Pancreas (tissue), 10 donors: ENCODE data around the gene SON. TPM values are rescaled to one million over a fixed set of nuclear protein-coding genes. Genes with fewer than 3 reads are reported as not detected.
A peak's percentile ranks its signal among the peaks of the same experiment; 100 is the strongest.

Experiments used
- ATAC-seq, 4 donors: fragments of 200-7000 bp; cut with Tn5 transposase; one replicate each; pipeline versions ENCODE4 v1.8.0 to v1.9.1; 2020; ENCODE audit warnings: mild to moderate bottlenecking in 4 of 4, moderate library complexity in 4 of 4
- DNase-seq, 6 donors: peaks; one replicate each; pipeline ENCODE4 v3.0.0-alpha.2; 2020
- FAIRE-seq: peaks from 2 replicates; lab custom pipeline; 2012; peaks lifted over from hg19 to GRCh38; lab: Jason Lieb, UNC
- H3K27ac ChIP-seq, 4 donors: fragments of 200-600 bp; sonication (generic); 1 replicate in 3 of 4; 2 replicates in 1 of 4; pipeline versions ENCODE4 v1.5.0 to v1.8.0; 2020
- H3K27me3 ChIP-seq, 4 donors: fragments of 200-600 bp; one replicate each; pipeline ENCODE4 v1.8.0; 2021
- H3K36me3 ChIP-seq, 3 donors: fragments of 200-600 bp; sonication (generic) in 1 of 3; one replicate each; pipeline versions ENCODE4 v1.5.0 to v1.8.0; 2020 to 2021
- H3K4me1 ChIP-seq, 3 donors: fragments of 200-600 bp; one replicate each; pipeline ENCODE4 v1.8.0; 2021
- H3K4me3 ChIP-seq, 4 donors: fragments of 200-600 bp; sonication (generic) in 2 of 4; one replicate each; pipeline versions ENCODE4 v1.5.0 to v1.8.0; 2020 to 2021
- H3K9me3 ChIP-seq, 4 donors: fragments of 200-600 bp; one replicate each; pipeline ENCODE4 v1.8.0; 2021
- CTCF ChIP-seq, 4 donors: fragments of 200-600 bp; sonication (generic) in 3 of 4; IDR thresholded peaks; one replicate each; pipeline versions ENCODE4 v1.5.0 to v1.8.0; 2021; ENCODE audit warnings: antibody characterized with exemption in 4 of 4
- WGBS, 2 donors: extraction: QIAGEN DNeasy Blood & Tissue Kit; methylation state at CpG; one replicate each; pipeline ENCODE4 v1.1.7; 2013; 5-methylcytosine and 5-hydroxymethylcytosine counted together
- intact Hi-C, 3 donors: fragments of 100-400 bp; cut with DNase I; formaldehyde crosslinking; loops; one replicate each; pipeline versions ENCODE4 v1.11.1 to v1.14.2; 2022
- polyA plus RNA-seq, 2 donors: library from polyadenylated mRNA; stranded (reverse); fragments of 200-250 nt; gene quantifications; one replicate each; pipeline ENCODE4 v1.2.3, GENCODE V29; 2013
- total RNA-seq, 6 donors: library from RNA; stranded (reverse); fragmentation: NEBNext Ultra II Directional in 4 of 6; extraction: Animal tissue kit (Norgen Biotek cat#: 25700) in 4 of 6; gene quantifications; one replicate each; pipeline versions ENCODE4 v1.2.1 to v1.2.4, GENCODE V29; 2021 to 2023
- donor health status: healthy with polysubstance abuse.
- donor health status: DM: no; HTN: no; CAD: no; lungs with moderate emphysema.
- donor health status: DM: no; HTN: no; CAD: no.
- donor health status: control.
- donor health status: control.
- donor health status: Bipolar disorder and iron deficiency.
- donor health status: DM: yes; HTN: yes; CAD: no.
- donor health status: DM: no; HTN: no; CAD: no.
- donor health status: DM: no; HTN: no; CAD: no.
- donor health status: DM: yes; HTN: yes; CAD: no.

Gene SON
- total and polyA plus RNA-seq, 8 donors, result 82.5 to 205 (median 102) TPM

- Histone ChIP-seq H3K9me3 (no peaks in the 10 kb centered on the region), H3K4me3 (no peak overlapping the region), H3K4me1 (no peaks in the 10 kb centered on the region), H3K27ac (no peak overlapping the region), H3K27me3 (no peaks in the 10 kb centered on the region), H3K36me3 (peaks cover 0 to 68% (median 12%) of the 10 kb centered on the region in 3 donors)
- ATAC-seq (peak in 1 of 4 donors; percentile 44), DNase-seq (no peak), FAIRE-seq (no peak)
- no peak for TF ChIP-seq CTCF (IDR thresholded peaks at IDR 0.05)
- WGBS, 2 donors, result 94 to 96% methylated on average over 2 of the region's 2 CpGs
- intact Hi-C loops, result no loop called here
These were observed 28.6 kb upstream of the SON start for GRCh38 chr21:33514229-33514628.

GRCh38 chr21:33518899-33519298 lies 23.9 kb upstream of the SON start:
- intact Hi-C loops, result no loop called here
- Histone ChIP-seq H3K4me1 (no peaks in the 10 kb centered on the region), H3K4me3 (no peak overlapping the region), H3K36me3 (peaks cover 0 to 50% (median 21%) of the 10 kb centered on the region in 3 donors), H3K9me3 (no peaks in the 10 kb centered on the region), H3K27ac (no peak overlapping the region), H3K27me3 (no peaks in the 10 kb centered on the region)
- FAIRE-seq (no peak), ATAC-seq (no peak), DNase-seq (no peak)
- TF ChIP-seq CTCF (IDR thresholded peaks at IDR 0.05), result no peak
- 94 to 95% methylated on average over 4 of the region's 4 CpGs for WGBS, 2 donors

- ATAC-seq, result no peak
- no peak for FAIRE-seq
- DNase-seq, result no peak
- Histone ChIP-seq H3K9me3 (no peaks in the 10 kb centered on the region), H3K27me3 (no peaks in the 10 kb centered on the region), H3K4me3 (no peak overlapping the region), H3K36me3 (peaks cover 0 to 33% (median 9%) of the 10 kb centered on the region in 3 donors), H3K4me1 (no peaks in the 10 kb centered on the region), H3K27ac (no peak overlapping the region)
- intact Hi-C loops, result no loop called here
- WGBS, 2 donors, result 80 to 81% methylated on average over 5 of the region's 5 CpGs
- TF ChIP-seq CTCF (IDR thresholded peaks at IDR 0.05), result no peak
These were observed 20.4 kb upstream of the SON start for GRCh38 chr21:33522297-33522952.

- ATAC-seq (no peak), FAIRE-seq (no peak), DNase-seq (no peak)
- no peak overlapping the region for H3K27ac ChIP-seq
- intact Hi-C loops, result no loop called here
- no peak for TF ChIP-seq CTCF (IDR thresholded peaks at IDR 0.05)
- H3K4me3 ChIP-seq, result no peak overlapping the region
- no peaks in the 10 kb centered on the region for H3K9me3 ChIP-seq
- H3K27me3 ChIP-seq, result no peaks in the 10 kb centered on the region
- 66 to 82% methylated on average over 1 of the region's 1 CpG for WGBS, 2 donors
- no peaks in the 10 kb centered on the region for H3K4me1 ChIP-seq
- peaks cover 0 to 33% (median 14%) of the 10 kb centered on the region in 3 donors for H3K36me3 ChIP-seq
These were observed 19.9 kb upstream of the SON start for GRCh38 chr21:33522953-33523349.

GRCh38 chr21:33531007-33531406 lies 11.8 kb upstream of the SON start:
- peaks cover 0 to 77% (median 14%) of the 10 kb centered on the region in 3 donors for H3K36me3 ChIP-seq
- intact Hi-C loops, result no loop called here
- H3K4me3 ChIP-seq, result no peak overlapping the region
- no peak for TF ChIP-seq CTCF (IDR thresholded peaks at IDR 0.05)
- ATAC-seq (no peak), FAIRE-seq (no peak), DNase-seq (no peak)
- no peak overlapping the region for H3K27ac ChIP-seq
- WGBS, 2 donors, result 83 to 87% methylated on average over 3 of the region's 3 CpGs
- H3K9me3 ChIP-seq, result no peaks in the 10 kb centered on the region
- H3K4me1 ChIP-seq, result no peaks in the 10 kb centered on the region
- H3K27me3 ChIP-seq, result no peaks in the 10 kb centered on the region
